ENCODE results near the gene UNC5C.

UNC5C gene

DNA sequence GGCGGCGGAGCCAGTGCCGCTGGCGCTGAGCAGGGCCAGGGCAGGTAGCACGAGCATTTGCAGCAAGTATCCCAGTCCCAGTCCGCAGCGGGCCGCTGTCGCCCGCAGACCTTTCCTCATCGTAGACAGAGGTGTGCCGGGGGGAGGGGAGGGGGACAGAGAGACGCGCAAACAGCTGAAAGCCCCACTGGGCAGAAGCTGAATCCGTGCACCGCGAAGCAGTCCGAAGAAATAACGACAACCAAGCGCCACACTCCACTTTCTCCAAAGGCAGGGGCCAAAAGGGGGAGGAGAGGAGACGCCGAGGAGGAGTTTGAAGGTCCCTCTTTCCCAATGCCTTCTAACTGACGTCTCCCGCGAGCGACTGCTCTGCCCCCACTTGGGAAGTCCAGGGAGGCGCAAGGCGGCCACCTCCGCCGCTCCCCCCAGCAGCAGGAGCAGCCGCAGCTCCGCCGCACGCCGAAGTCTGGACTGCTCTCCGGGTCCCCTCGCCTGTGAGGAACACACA, at the start of gene UNC5C:
Gene UNC5C (minus strand): TSS at position 236 of the 508 bp plus-strand sequence.
- DNase-seq (ENCODE audit: low read depth, low spot score), result no peak

DNA sequence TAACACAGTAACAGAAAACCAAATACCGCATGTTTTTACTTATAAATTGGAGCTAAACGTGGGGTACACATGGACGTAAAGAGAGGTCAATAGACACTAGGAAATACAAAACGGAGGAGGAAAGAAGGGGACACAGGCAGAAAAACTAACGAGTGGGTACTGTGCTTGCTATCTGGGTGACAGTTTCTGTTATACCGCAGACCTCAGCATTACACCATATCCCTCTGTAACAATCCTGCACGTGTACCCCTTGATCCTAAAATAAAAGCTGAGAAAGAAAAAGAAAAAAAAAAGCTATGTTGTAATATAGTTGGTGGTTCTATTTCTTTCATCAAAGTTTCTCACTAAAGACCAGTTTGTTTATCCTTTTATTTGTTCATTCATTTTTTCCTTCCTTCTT, 47.9 kb upstream of the UNC5C start:
- no peak for DNase-seq (ENCODE audit: low read depth, low spot score)

GRCh38 chr4:95594629-95595028, 45.9 kb upstream of the UNC5C start:
- DNase-seq (ENCODE audit: low read depth, low spot score), result no peak

GRCh38 chr4:95594013-95594412, 45.2 kb upstream of the UNC5C start:
- no peak for DNase-seq (ENCODE audit: low read depth, low spot score)

GRCh38 chr4:95591278-95591677, 42.5 kb upstream of the UNC5C start:
- DNase-seq (ENCODE audit: low read depth, low spot score), result no peak

DNA sequence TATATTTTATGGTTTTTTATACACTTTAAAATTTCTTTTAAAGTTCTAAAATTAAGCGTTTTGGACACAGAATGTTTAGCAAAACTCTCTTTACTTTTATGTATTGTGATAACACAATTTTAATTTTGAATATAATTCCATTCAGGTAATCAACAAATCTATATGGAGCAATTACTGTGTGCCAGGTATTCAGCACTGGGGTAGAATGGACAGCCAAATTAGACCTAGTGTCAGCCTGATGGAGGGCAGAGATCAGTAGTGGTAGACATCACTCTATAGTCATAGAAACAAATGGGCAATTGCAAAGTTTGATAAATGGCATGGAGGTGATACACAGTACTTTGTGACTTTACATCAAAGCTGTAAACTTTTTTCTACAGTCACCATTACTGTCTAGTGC, 41.8 kb upstream of the UNC5C start:
- no peak for DNase-seq (ENCODE audit: low read depth, low spot score)

GRCh38 chr4:95585016-95585695, 36.4 kb upstream of the UNC5C start:
- DNase-seq (ENCODE audit: low read depth, low spot score), result no peak

- DNase-seq (ENCODE audit: low read depth, low spot score), result no peak
These were observed 31.5 kb upstream of the UNC5C start for GRCh38 chr4:95580226-95580625.

DNA sequence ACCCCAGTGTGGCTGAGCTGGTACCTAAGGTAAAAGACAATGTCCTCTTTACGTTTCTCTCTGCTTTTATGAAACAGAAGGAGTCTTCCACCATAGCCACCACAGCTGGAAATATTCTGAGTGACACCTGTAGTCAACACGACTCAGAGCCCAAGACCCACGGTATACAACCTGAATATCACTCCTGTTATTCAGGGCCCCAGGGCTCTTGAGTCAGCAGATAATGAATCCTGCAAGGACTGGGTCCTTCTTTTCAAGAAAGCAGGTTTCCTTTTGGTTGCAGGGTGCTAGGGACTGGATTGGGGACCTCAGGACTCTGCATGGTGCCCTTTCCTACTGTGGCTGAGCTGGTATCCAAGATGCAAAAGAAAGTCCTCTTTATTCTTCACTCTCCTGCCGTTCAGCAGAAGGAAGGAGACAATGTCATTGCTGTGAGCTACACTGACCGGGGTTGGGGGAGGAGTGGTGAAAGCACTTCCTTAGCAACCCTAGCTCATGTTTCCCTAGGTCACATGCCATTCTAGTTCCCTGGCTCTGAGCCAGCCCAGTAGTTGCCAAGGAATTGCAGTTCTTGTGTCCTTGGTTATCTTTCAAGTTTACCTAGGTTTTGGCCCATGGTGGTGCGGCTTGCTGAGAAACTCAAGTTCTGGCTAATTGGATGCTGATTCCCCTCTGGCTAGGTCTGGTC, 23.7 kb upstream of the UNC5C start:
- no peak for DNase-seq (ENCODE audit: low read depth, low spot score)

- DNase-seq (ENCODE audit: low read depth, low spot score), result no peak
These were observed 22.8 kb upstream of the UNC5C start for GRCh38 chr4:95571577-95571976.

- DNase-seq (ENCODE audit: low read depth, low spot score), result no peak
These were observed 15.0 kb upstream of the UNC5C start for GRCh38 chr4:95563638-95564337.

DNA sequence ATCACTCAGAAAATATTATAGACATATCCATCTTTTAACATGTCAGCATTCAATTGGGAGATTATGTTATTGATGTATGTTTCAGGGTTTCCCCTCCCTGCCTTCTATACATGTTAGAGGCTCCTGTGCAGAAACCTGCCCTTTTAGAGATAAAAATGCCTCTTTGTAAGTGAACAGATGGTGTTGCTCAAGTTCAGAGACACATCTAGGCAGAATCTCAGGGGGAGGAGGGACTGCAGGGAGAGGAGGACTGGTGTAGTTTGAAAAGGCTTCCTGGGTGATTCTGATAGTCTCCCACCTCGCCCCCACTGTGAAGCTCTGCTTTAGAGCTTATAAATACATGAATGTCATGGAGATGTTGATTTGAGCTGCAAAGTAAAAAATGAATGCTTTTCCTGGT, 12.0 kb upstream of the UNC5C start:
- no peak for DNase-seq (ENCODE audit: low read depth, low spot score)

DNA sequence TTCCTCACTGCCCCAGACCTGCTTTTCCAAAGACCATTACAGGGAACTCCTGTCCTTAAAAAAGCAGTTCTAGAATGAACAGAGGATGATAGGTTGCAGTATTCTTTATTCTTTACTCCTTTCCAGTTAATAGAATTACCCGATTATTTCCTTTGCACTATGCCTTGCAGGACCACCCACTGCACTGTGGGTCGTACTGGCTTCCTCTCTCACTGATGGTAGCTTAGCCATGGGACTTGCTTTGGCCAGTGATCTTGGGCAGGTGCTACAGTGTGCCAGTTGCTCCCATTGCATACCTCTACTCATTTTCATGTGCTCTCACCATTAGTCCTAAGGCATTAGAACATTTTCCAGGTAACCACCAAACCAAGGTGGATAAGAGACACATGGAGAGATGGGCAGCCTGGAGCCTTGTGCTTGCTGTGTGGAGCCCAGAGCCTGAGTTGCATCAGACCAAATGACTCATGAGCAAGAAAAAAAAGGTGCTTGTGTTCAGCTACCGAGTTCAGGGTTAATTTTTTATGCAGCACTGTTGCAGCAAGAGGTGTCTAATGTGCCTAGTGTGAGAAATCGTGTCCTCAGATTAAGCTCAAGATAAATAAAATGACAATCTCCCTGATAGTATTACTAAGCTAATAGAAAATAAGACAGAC, 7.6 kb upstream of the UNC5C start:
- DNase-seq (ENCODE audit: low read depth, low spot score), result no peak

DNA sequence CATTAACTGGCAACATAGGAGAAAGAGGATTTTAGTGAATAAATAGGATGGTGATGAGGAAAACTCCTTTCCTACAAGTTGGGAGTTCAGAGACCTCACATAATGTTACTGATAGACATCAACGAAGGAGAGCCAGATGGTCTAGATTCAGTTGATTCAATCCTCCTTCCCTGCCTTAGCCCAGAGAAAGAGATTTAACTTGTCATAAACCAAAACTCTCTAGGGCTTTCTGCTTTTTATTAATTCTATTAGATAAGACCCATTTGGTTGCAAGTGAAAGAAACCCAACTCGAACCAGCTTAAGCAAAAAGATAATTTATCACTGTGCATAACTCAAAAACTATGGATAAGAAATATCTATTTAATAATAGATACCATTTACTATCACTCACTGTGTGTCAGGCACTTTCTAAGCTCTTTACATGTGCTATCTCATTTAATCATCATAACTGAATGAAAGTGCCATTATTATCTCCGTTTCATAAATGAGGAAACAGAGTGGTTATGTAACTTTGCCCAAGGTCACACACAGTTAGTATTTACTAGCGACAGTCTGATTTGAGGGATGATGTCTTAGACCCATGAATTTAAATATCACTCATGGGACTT, 4.3 kb upstream of the UNC5C start:
- no peak for DNase-seq (ENCODE audit: low read depth, low spot score)

- no peak for DNase-seq (ENCODE audit: low read depth, low spot score)
These were observed 2.9 kb upstream of the UNC5C start for GRCh38 chr4:95551653-95552052.

DNA sequence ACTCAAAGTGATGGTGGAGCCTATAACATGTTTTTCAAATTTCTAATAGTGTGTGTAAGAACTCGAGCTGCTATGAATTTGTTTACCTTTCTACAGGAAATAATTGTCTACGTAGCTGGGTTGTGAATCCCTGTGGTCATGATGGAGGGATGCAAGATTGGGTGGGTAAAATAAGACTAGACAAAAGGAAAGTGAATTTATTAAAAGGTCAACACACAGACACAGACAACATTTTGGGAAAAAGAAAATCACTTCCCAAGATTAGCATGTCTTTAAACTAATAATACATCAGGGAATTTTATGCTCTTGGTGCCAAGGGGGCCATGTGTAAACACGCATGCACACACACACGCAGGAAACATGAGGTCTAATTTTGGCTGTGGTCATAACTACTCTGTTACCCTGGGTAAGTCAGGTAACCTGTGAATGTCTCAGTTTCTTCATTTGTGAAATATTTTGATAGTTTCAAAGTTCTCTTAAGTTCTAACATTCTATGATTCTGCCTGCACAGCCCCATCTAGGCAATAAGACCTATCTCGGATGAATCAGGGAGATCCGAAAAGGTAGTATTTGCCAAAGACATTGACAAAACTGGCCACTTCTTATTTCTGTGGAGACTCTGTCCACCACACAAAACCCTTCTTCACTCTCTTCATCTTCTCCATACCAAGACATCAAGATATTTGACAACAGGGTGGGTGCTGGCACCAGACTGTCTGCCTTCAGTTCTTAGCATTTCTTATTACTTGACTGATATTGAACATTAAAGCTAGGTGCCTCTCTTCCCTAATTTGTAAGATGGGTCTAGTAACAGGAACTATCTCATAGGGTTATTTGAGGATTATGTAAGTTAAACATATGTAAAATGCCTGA, 1.6 kb upstream of the UNC5C start:
- no peak for DNase-seq (ENCODE audit: low read depth, low spot score)

DNA sequence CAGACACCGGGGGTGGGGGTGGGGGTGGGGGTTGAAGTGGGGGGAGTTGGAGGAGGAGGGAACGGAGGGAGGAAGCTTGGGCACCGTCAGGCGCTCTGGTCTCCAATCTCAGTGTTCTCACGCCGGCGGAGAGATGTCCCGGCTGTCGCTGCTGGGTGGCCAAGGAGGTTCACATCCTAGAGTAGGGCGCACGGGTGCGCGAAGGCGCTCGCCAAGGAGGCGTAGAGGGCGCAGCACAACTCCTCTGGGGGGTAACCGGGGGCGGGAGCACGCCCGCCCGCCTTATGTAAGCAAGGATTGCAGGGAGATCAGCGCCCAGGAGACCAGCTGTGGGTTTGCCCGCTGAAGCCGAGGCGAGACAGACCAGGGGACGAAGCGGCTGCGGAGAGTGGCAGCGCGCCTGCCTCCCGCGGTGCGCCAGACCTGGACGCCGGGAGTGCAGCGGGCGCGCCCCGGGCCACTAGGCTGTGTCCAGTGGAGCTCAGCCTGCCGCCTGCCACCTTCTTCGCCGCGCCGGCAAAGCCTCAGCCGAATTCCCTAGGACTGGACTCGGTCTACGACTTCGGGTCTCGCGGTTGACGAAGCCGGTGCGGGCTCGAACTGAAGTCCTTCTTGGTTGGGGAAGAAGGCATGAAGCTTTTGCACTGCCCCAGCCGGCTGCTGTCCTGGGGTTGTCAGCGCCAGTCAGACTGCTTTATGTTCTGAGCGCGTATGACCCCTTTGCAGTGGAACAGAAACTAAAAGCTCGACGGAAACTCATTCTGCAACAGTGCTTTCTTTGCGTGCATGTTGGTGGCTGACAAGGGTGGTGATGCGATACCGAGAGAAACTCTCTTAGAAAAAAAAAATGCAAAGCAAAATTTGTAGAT, 707 bp upstream of the UNC5C start:
- DNase-seq (ENCODE audit: low read depth, low spot score), result no peak

DNA sequence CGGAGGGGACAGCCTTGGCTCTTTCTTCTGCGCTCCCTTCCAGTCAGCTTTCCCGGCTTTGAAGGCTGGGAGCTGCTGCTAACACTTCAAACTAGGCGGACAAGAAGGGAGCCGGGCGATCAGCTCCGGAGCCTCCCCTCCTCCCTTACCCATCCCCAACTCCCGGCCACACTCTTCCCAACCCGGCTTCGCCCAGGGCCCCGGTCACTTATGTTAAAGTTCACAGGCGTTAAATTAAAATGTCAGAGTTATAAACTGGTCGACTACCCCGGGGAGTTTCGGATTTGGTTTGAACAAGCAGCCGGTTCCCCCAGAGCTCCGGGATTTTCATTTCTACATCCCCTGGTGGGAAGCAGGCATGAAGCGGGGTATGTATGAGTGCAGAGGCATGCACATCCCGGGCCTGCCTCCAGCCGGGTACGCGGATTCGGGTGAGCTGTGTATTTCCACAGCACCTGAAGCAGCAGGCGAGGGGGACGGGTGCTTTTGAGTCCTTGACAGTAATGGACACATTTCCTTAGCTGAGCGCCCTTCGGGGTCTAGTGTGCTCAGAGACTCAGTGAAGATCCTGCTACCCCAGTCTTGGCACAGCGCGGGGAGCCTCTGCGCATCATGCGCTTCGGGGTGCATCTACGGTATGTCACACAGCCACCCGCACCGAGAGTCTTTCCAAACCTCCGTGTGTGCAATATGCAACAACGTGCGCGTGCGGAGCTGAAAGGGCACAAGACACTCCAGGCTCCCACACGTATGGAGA, 880 bp downstream of the UNC5C start:
- no peak for DNase-seq (ENCODE audit: low read depth, low spot score)

Data from brain pericyte (primary cell).